Mesenchymal stem cell (in vitro differentiated cells and primary cell): ENCODE results near the gene STK11.

Experiments
- DNase-seq: peaks from one replicate; pipeline ENCODE4 v3.0.0-alpha.2; 2013
- H2AFZ ChIP-seq: one replicate; pipeline ENCODE4 v1.6.1; 2013; ENCODE audit warnings: low read depth, mild to moderate bottlenecking, control low read depth, inconsistent platforms, low read length, moderate library complexity
- H2AK5ac ChIP-seq: 2 replicates; pipeline ENCODE4 v1.6.1; 2013; ENCODE audit warnings: low read length, moderate library complexity, mild to moderate bottlenecking, inconsistent platforms; ENCODE audit not compliant: severe bottlenecking
- H2BK120ac ChIP-seq: one replicate; pipeline ENCODE4 v1.6.1; 2013; ENCODE audit warnings: low read depth, mild to moderate bottlenecking, inconsistent platforms, low read length, moderate library complexity
- H2BK12ac ChIP-seq, 2 experiments: one replicate each; pipeline ENCODE4 v1.6.1; 2013; ENCODE audit warnings: inconsistent platforms in 2 of 2, low read length in 2 of 2, mild to moderate bottlenecking in 2 of 2, moderate library complexity in 2 of 2, control low read depth in 1 of 2
- H2BK15ac ChIP-seq: one replicate; pipeline ENCODE4 v1.6.1; 2013; ENCODE audit warnings: mild to moderate bottlenecking, low read depth, inconsistent platforms; ENCODE audit not compliant: poor library complexity, severe bottlenecking
- H2BK5ac ChIP-seq: 2 replicates; pipeline ENCODE4 v1.6.1; 2013; ENCODE audit warnings: low read depth, mild to moderate bottlenecking, low read length, control low read depth, inconsistent platforms; ENCODE audit not compliant: poor library complexity, severe bottlenecking
- H3K14ac ChIP-seq, 2 experiments: one replicate each; pipeline ENCODE4 v1.6.1; 2013; ENCODE audit warnings: inconsistent platforms in 2 of 2, low read length in 2 of 2, control low read depth in 1 of 2, mild to moderate bottlenecking in 1 of 2, moderate library complexity in 1 of 2
- H3K18ac ChIP-seq, 2 experiments: one replicate each; pipeline ENCODE4 v1.6.1; 2013; ENCODE audit warnings: inconsistent platforms in 2 of 2, low read length in 2 of 2, control low read depth in 1 of 2, low read depth in 1 of 2, mild to moderate bottlenecking in 1 of 2
- H3K23ac ChIP-seq, 2 experiments: one replicate each; pipeline ENCODE4 v1.6.1; 2013; ENCODE audit warnings: inconsistent platforms in 2 of 2, low read length in 2 of 2, mild to moderate bottlenecking in 2 of 2, moderate library complexity in 2 of 2, control low read depth in 1 of 2
- H3K27ac ChIP-seq: 2 replicates; pipeline ENCODE4 v1.5.1; 2013; ENCODE audit warnings: mild to moderate bottlenecking, moderate library complexity, low read length, control low read depth, inconsistent platforms; ENCODE audit not compliant: poor library complexity, severe bottlenecking
- H3K27me3 ChIP-seq, 2 experiments: 2 replicates each; pipeline versions ENCODE4 v1.6.1 to v1.7.0; 2013; ENCODE audit warnings: low read length in 2 of 2, mild to moderate bottlenecking in 2 of 2, moderate library complexity in 2 of 2, control low read depth in 1 of 2, inconsistent platforms in 1 of 2; ENCODE audit not compliant: control insufficient read depth in 1 of 2, insufficient read depth in 1 of 2
- H3K36me3 ChIP-seq, 2 experiments: 2 replicates each; pipeline versions ENCODE4 v1.6.1 to v1.7.0; 2013; ENCODE audit warnings: low read length in 2 of 2, control low read depth in 1 of 2, inconsistent platforms in 1 of 2, low read depth in 1 of 2, mild to moderate bottlenecking in 1 of 2; ENCODE audit not compliant: insufficient read depth in 2 of 2, control insufficient read depth in 1 of 2
- H3K4ac ChIP-seq, 2 experiments: one replicate each; pipeline ENCODE4 v1.6.1; 2013; ENCODE audit warnings: inconsistent platforms in 2 of 2, low read length in 2 of 2, mild to moderate bottlenecking in 2 of 2, moderate library complexity in 2 of 2, control low read depth in 1 of 2, low read depth in 1 of 2
- H3K4me1 ChIP-seq: 2 replicates; pipeline ENCODE4 v1.6.1; 2013; ENCODE audit warnings: low read depth, low read length, control low read depth; ENCODE audit not compliant: control insufficient read depth, insufficient read depth
- H3K4me2 ChIP-seq: 2 replicates; pipeline ENCODE4 v1.6.1; 2013; ENCODE audit warnings: low read length, mild to moderate bottlenecking, inconsistent platforms; ENCODE audit not compliant: poor library complexity, severe bottlenecking
- H3K4me3 ChIP-seq, 2 experiments: 2 replicates each; pipeline versions ENCODE4 v1.5.1 to v1.7.0; 2013; ENCODE audit warnings: low read length in 2 of 2, mild to moderate bottlenecking in 2 of 2, control low read depth in 1 of 2, low read depth in 1 of 2; ENCODE audit not compliant: insufficient read depth in 1 of 2
- H3K79me1 ChIP-seq: replicated peaks from 2 replicates; pipeline ENCODE4 v1.6.1; 2013; ENCODE audit warnings: mild to moderate bottlenecking, control low read depth, low read length, inconsistent platforms; ENCODE audit not compliant: poor library complexity, severe bottlenecking
- H3K9ac ChIP-seq: 2 replicates; pipeline ENCODE4 v1.7.0; 2013; ENCODE audit warnings: mild to moderate bottlenecking, low read length, moderate library complexity
- H3K9me3 ChIP-seq: 2 replicates; pipeline ENCODE4 v1.7.0; 2013; ENCODE audit warnings: mild to moderate bottlenecking, low read length; ENCODE audit not compliant: control insufficient read depth
- H4K8ac ChIP-seq: one replicate; pipeline ENCODE4 v1.6.1; 2013; ENCODE audit warnings: inconsistent platforms, mild to moderate bottlenecking, low read length, moderate library complexity
- H4K91ac ChIP-seq: one replicate; pipeline ENCODE4 v1.6.1; 2013; ENCODE audit warnings: mild to moderate bottlenecking, low read length, inconsistent platforms
- WGBS: methylation state at CpG from one replicate; pipeline ENCODE4 v1.1.7; 2013; ENCODE audit warnings: mixed read lengths; 5-methylcytosine and 5-hydroxymethylcytosine counted together

Gene STK11

GRCh38 chr19:1181606-1182005 lies 24.0 kb upstream of the STK11 start:
- Histone ChIP-seq H3K4me3 (no peak overlapping the region), H2BK5ac (no peak overlapping the region), H3K9ac (no peak overlapping the region), H3K23ac (no peak overlapping the region), H3K79me1 (peaks cover 2% of the 10 kb centered on the region), H2AK5ac (peak overlapping the region; percentile 28), H3K14ac (no peak overlapping the region), H2BK120ac (no peak overlapping the region), H3K18ac (no peak overlapping the region), H3K36me3 (no peaks in the 10 kb centered on the region), H2BK12ac (peak overlapping the region; percentile 18 to 46), H2AFZ (no peak overlapping the region), H4K91ac (peak overlapping the region; percentile 77), H3K9me3 (no peaks in the 10 kb centered on the region), H3K27ac (no peak overlapping the region), H4K8ac (no peak overlapping the region), H3K4me1 (peaks cover 38% of the 10 kb centered on the region), H3K27me3 (no peaks in the 10 kb centered on the region), H2BK15ac (no peak overlapping the region), H3K4me2 (no peak overlapping the region), H3K4ac (no peak overlapping the region)
- 93% methylated on average over 11 of the region's 11 CpGs for WGBS
- DNase-seq: no peak

GRCh38 chr19:1182068-1182467 lies 23.5 kb upstream of the STK11 start:
- Histone ChIP-seq H3K27me3 (no peaks in the 10 kb centered on the region), H3K4ac (no peak overlapping the region), H4K91ac (no peak overlapping the region), H3K9me3 (no peaks in the 10 kb centered on the region), H4K8ac (no peak overlapping the region), H2BK12ac (peak overlapping the region in 1 of 2 experiments; percentile 18), H2BK5ac (no peak overlapping the region), H2AFZ (no peak overlapping the region), H2BK120ac (no peak overlapping the region), H3K27ac (peak overlapping the region; percentile 7), H3K4me3 (no peak overlapping the region), H2AK5ac (peak overlapping the region; percentile 28), H3K18ac (no peak overlapping the region), H3K36me3 (no peaks in the 10 kb centered on the region), H3K4me2 (no peak overlapping the region), H2BK15ac (peak overlapping the region; percentile 21), H3K79me1 (peaks cover 2% of the 10 kb centered on the region), H3K4me1 (peaks cover 34% of the 10 kb centered on the region), H3K14ac (no peak overlapping the region), H3K9ac (no peak overlapping the region), H3K23ac (no peak overlapping the region)
- 91% methylated on average over 10 of the region's 10 CpGs for WGBS
- DNase-seq: no peak

GRCh38 chr19:1182727-1183126 lies 22.9 kb upstream of the STK11 start:
- peaks cover 28% of the 10 kb centered on the region for H3K4me1 ChIP-seq
- 88% methylated on average over 10 of the region's 11 CpGs for WGBS

GRCh38 chr19:1183543-1184172 lies 21.9 kb upstream of the STK11 start:
- Histone ChIP-seq H3K4ac (no peak overlapping the region), H3K4me1 (peaks cover 26% of the 10 kb centered on the region), H2AK5ac (peak overlapping the region; percentile 93), H3K9me3 (no peaks in the 10 kb centered on the region), H3K27ac (peak overlapping the region; percentile 23), H3K4me2 (no peak overlapping the region), H3K14ac (peak overlapping the region in 1 of 2 experiments; percentile 1), H4K91ac (no peak overlapping the region), H3K9ac (no peak overlapping the region), H4K8ac (peak overlapping the region; percentile 63), H3K79me1 (peaks cover 2% of the 10 kb centered on the region), H3K18ac (no peak overlapping the region), H2BK120ac (no peak overlapping the region), H3K27me3 (no peaks in the 10 kb centered on the region), H2BK12ac (no peak overlapping the region), H3K4me3 (no peak overlapping the region), H3K36me3 (no peaks in the 10 kb centered on the region), H2BK5ac (no peak overlapping the region), H3K23ac (peak overlapping the region in 1 of 2 experiments; percentile 26), H2AFZ (no peak overlapping the region), H2BK15ac (peak overlapping the region; percentile 95)
- WGBS: 70% methylated on average over 19 of the region's 19 CpGs
- DNase-seq: peak; percentile 74

More at GRCh38 chr19:1182727-1183126, 22.9 kb upstream of the STK11 start:
- no peak overlapping the region for H2BK15ac ChIP-seq
- no peak overlapping the region for H3K27ac ChIP-seq
- no peak overlapping the region for H2AFZ ChIP-seq
- H2BK12ac ChIP-seq: no peak overlapping the region
- peaks cover 2% of the 10 kb centered on the region for H3K79me1 ChIP-seq
- H2BK5ac ChIP-seq: no peak overlapping the region
- DNase-seq: no peak
- no peak overlapping the region for H2BK120ac ChIP-seq
- no peaks in the 10 kb centered on the region for H3K9me3 ChIP-seq
- H3K4me2 ChIP-seq: no peak overlapping the region
- no peak overlapping the region for H3K23ac ChIP-seq
- no peak overlapping the region for H4K8ac ChIP-seq
- no peak overlapping the region for H2AK5ac ChIP-seq
- no peak overlapping the region for H3K9ac ChIP-seq
- H3K4ac ChIP-seq: no peak overlapping the region
- no peaks in the 10 kb centered on the region for H3K36me3 ChIP-seq
- H3K4me3 ChIP-seq: no peak overlapping the region
- no peaks in the 10 kb centered on the region for H3K27me3 ChIP-seq
- H3K18ac ChIP-seq: no peak overlapping the region
- H3K14ac ChIP-seq: no peak overlapping the region
- no peak overlapping the region for H4K91ac ChIP-seq
